GM12874 (cell line): ENCODE results near the gene SAP30BP.

Experiments used
- TF ChIP-seq, protein P1 (sequence below): IDR thresholded peaks from 2 replicates; pipeline ENCODE4 v1.5.1; 2011; ENCODE audit warnings: low read depth, mild to moderate bottlenecking, control low read depth, low read length, moderate library complexity; ENCODE audit not compliant: insufficient read depth

Gene SAP30BP

DNA sequence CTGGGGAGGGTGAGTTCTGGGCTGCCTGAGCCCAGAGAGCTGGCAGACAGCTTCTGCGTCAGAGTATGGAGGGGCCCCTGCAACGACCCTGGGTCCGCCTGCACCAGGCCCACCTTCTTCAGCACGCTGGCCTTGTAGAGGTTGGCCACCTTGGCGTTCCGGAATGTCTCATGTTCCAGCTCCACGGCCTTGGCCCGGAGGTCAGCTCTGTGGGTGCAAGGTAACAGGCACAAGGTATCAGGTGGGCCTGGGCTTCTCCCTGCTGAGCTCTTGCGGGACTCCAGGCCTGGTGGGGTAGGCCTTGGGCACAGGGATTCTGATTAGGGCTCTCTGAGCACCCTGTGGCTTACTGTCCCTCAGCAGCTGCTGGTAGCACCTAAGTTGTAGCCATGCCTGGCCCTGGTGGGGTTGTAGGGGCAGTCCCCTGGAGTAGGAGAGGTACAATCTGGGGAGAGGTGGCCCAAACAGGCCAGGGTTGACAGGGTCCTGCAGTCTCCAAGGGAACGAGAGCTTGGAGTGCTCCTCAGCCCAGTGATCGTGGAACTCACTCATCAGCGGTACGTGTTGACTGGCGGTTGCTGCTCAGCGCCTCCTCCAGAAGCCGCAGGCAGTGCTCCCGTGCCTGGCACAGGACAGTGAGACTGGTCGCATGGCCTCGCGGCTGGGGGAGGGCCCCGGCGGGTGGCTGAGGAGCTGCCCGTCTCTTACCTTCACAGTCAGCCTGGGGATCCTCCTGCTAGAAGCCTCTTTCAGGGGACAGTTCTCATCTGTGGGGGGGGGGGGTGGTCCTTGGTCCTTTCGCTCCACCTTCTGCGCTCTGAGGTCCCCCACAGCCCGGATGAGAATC lies 36.8 kb upstream of the SAP30BP start:
- TF ChIP-seq, protein P1, sequence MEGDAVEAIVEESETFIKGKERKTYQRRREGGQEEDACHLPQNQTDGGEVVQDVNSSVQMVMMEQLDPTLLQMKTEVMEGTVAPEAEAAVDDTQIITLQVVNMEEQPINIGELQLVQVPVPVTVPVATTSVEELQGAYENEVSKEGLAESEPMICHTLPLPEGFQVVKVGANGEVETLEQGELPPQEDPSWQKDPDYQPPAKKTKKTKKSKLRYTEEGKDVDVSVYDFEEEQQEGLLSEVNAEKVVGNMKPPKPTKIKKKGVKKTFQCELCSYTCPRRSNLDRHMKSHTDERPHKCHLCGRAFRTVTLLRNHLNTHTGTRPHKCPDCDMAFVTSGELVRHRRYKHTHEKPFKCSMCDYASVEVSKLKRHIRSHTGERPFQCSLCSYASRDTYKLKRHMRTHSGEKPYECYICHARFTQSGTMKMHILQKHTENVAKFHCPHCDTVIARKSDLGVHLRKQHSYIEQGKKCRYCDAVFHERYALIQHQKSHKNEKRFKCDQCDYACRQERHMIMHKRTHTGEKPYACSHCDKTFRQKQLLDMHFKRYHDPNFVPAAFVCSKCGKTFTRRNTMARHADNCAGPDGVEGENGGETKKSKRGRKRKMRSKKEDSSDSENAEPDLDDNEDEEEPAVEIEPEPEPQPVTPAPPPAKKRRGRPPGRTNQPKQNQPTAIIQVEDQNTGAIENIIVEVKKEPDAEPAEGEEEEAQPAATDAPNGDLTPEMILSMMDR, result no peak

DNA sequence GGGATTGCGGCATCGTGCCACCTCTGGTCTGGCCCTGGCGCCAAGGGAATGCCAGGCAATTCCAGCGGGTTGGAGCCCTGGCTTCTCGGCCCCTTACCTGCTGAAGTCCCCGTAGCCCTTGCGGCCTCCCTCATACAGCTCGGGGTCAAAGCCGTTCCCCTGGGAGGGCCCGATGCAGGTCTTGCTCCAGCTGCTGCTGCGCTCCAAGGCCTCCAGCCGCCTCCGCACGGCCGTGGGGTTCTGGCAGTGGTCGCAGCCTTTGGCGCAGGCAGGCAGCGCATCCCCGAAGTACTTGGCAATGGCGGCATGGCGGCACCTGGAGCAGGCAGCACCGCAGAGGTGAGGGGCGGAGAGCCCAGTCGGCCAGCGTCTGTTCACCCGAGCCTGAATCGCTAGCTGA lies 35.8 kb upstream of the SAP30BP start:
- TF ChIP-seq, protein P1, result no peak

DNA sequence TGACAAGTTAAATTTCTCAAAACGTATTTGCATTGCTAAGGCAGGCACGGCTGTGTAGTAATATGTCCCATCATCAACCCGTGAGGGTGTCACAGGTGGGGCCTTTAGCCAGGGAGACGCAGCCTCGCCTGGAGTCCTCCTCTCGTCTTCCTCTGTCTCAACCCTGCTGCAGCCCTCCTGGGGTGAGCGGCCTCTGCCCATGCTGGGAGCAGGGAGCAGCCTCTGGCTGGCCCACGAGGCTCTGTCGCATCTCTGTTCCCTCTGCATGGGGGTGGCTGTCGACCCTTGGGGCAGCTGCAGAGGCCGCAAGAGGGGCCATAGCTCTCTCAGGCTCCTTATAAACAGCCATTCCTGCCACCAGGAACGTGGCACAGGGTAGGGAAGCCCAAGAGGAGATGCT lies 34.7 kb upstream of the SAP30BP start:
- TF ChIP-seq, protein P1, result no peak

DNA sequence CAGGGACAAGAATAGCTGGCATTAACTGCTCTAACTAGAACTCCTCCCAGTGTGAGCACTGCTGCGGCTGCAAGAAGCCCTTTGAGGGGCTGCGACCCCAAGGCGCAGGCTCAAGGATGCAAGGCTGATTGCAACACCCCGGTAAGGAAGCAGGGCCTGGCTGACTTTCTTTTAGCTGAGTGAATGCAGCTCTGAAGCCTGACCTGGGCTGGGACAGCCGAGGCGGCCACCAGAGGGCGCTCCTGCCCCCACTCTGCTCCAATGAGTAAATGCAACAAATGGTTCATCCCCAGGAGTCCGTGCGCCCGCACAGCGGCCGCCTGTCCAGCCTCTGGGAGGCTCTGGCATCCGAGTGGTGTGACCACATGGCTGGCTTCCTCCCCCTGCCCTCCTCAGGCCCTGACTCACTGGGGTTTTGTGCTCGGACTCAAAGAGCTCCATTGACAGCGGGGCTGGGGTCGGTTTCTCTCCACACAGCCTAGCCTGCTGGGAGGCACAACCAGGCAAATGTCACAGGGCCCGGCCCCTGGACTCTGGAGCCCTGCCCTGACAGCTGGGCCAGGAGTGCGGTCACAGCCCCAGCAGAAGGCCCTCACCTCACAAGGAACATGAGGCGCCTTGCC lies 34.2 kb upstream of the SAP30BP start, which contains the start of gene SMIM5:
TSS of gene SMIM5 (plus strand) at position 572 of the 623 bp plus-strand sequence. CDS start 6,768 bp downstream, outside the sequence.
- TF ChIP-seq, protein P1, result peak; percentile 97

DNA sequence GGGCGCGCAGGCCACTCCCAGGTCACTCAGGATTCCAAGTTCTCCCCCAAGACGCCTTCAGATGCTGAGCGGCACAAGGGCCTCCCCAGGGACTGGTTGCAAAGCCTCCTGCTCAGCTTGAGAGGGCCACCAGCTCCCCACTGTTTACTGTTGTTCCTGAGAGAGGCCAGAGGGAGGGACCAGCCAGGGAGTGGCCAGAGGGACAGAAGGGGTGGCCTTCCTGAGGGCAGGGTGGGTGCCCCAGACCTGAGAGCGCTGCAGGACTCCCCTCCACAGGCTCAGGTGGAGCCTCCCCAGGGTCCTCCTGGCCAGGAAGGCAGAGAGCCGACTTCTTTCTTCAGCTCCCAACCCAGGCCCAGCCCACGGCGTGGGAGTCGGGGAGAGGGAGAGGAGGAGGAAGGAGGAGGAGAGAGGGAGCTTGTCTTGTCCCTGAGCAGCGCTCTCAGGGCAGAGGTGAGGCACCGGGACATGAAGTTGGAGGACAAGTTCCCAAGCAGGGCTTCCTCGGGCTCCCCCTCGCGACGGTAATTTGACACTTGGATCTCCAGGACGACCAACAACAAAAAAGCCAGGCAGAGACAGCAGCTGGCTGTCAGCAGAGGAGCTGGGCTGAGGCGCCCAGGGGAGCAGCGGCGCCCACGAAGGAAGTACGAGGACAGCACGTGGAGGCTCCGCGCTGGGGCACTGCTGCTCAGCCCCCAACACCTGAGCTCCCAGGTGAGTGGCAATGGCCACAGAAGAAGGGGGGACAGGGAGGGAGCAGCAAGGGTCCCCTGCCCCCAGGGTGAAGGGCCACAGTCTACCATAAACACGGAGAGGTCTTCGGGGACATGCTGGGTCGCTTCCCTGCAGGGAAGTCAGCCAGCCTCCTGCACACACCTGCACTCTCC lies 33.4 kb upstream of the SAP30BP start:
- TF ChIP-seq, protein P1, result peak; percentile 66

DNA sequence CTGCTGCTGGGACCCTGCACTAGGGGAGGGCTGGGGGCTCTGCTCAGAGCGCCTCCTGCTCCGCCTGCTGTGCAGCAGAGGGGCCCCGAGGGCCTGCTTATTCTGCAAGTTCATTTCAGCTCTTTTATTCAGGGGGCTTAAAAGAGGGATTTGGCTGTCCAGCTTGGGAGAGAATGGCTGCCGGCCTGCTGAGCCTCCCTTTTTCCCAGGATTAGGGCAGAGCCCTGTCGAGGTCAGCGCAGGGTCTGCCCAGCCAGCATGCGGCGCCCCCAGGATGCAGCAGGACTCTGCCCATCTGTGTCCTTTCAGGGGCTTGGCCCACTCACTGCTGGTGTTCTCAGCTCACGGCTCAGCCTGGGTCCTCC lies 32.8 kb upstream of the SAP30BP start:
- TF ChIP-seq, protein P1, result no peak
